H1 (cell line): ENCODE measurements around the gene NRXN2. TPM values are rescaled to one million over a fixed set of nuclear protein-coding genes. Genes with fewer than 3 reads are reported as not detected.

Experiments
- ASH2L ChIP-seq: fragments of 200-600, 300-600 bp; sonication (generic); IDR thresholded peaks from one replicate; pipeline ENCODE4 v1.7.1; 2017; ENCODE audit warnings: low read length
- CHD1 ChIP-seq: IDR thresholded peaks from 2 replicates; pipeline ENCODE4 v1.6.1; 2012; ENCODE audit warnings: low read depth, low read length, improper control_type of control experiment
- CHD2 ChIP-seq: IDR thresholded peaks from 2 replicates; pipeline ENCODE4 v1.6.1; 2012; ENCODE audit warnings: low read length, improper control_type of control experiment
- FOSL1 ChIP-seq: IDR thresholded peaks from 2 replicates; pipeline ENCODE4 v1.6.1; 2011; ENCODE audit warnings: mild to moderate bottlenecking, low read depth, low read length, moderate library complexity; ENCODE audit not compliant: insufficient read depth
- HDAC2 ChIP-seq, 2 experiments: fragments of 300-600 bp in 1 of 2; sonication (generic) in 1 of 2; IDR thresholded peaks; 2 replicates each; pipeline ENCODE4 v1.6.1; 2011 to 2012; ENCODE audit warnings: low read depth in 2 of 2, low read length in 2 of 2, mild to moderate bottlenecking in 2 of 2, moderate library complexity in 2 of 2, borderline replicate concordance in 1 of 2, inconsistent platforms in 1 of 2
- KDM1A ChIP-seq: fragments of 200-600, 300-600 bp; sonication (generic); IDR thresholded peaks from 2 replicates; pipeline ENCODE4 v1.7.1; 2016; ENCODE audit warnings: mild to moderate bottlenecking, low read length, borderline replicate concordance
- MAFK ChIP-seq: IDR thresholded peaks from 2 replicates; pipeline ENCODE4 v1.6.1; 2012; ENCODE audit warnings: low read depth, mild to moderate bottlenecking, improper control_type of control experiment, low read length
- RAD21 ChIP-seq, 2 experiments: IDR thresholded peaks in 1 of 2; conservative IDR thresholded peaks in 1 of 2; 2 replicates each; pipeline ENCODE4 v1.6.1; 2011; ENCODE audit warnings: low read depth in 2 of 2, low read length in 2 of 2, improper control_type of control experiment in 1 of 2, inconsistent platforms in 1 of 2, mild to moderate bottlenecking in 1 of 2, moderate library complexity in 1 of 2
- RBBP5 ChIP-seq: IDR thresholded peaks from 2 replicates; pipeline ENCODE4 v1.7.1; 2012; ENCODE audit warnings: low read depth, mild to moderate bottlenecking, inconsistent platforms, low read length, moderate library complexity, borderline replicate concordance
- TCF12 ChIP-seq: IDR thresholded peaks from 2 replicates; pipeline ENCODE4 v1.6.1; 2011; ENCODE audit warnings: low read depth, mild to moderate bottlenecking, low read length
- TEAD4 ChIP-seq: IDR thresholded peaks from 2 replicates; pipeline ENCODE4 v1.6.1; 2012; ENCODE audit warnings: low read depth, low read length, inconsistent platforms, mixed read lengths
- ZNF274 ChIP-seq: IDR thresholded peaks from 2 replicates; pipeline ENCODE4 v1.7.0; 2012; ENCODE audit warnings: low read length, borderline replicate concordance; ENCODE audit errors: extremely low read depth
- polyA plus RNA-seq, 7 experiments: library from polyadenylated mRNA; depleted of rRNA in 3 of 7; stranded (reverse) in 5 of 7; unstranded in 2 of 7; fragments of >200 nt in 5 of 7; fragments of 200-250 nt in 2 of 7; gene quantifications; 1 replicate in 5 of 7; 2 replicates in 1 of 7; 4 replicates in 1 of 7; pipeline versions ENCODE4 v1.2.1 to v1.2.3, GENCODE V29; 2011 to 2013; ENCODE audit warnings: missing spikeins in 2 of 7, mixed read lengths in 2 of 7
- total RNA-seq: library from RNA; stranded (reverse); fragmentation: NEBNext Ultra II Directional; extraction: Animal tissue kit (Norgen Biotek cat#: 25700); gene quantifications from 2 replicates; pipeline ENCODE4 v1.2.1, GENCODE V29; 2021
- TF ChIP-seq, protein P1 (sequence below): IDR thresholded peaks from 2 replicates; pipeline ENCODE4 v1.6.1; 2012; ENCODE audit warnings: inconsistent platforms

The NRXN2 gene
- total and polyA plus RNA-seq, 2 of the 8 experiments (the other 6 are each of a cell fraction or from before 2014, with no cell fraction given) = 1.3 to 11.5 TPM

DNA sequence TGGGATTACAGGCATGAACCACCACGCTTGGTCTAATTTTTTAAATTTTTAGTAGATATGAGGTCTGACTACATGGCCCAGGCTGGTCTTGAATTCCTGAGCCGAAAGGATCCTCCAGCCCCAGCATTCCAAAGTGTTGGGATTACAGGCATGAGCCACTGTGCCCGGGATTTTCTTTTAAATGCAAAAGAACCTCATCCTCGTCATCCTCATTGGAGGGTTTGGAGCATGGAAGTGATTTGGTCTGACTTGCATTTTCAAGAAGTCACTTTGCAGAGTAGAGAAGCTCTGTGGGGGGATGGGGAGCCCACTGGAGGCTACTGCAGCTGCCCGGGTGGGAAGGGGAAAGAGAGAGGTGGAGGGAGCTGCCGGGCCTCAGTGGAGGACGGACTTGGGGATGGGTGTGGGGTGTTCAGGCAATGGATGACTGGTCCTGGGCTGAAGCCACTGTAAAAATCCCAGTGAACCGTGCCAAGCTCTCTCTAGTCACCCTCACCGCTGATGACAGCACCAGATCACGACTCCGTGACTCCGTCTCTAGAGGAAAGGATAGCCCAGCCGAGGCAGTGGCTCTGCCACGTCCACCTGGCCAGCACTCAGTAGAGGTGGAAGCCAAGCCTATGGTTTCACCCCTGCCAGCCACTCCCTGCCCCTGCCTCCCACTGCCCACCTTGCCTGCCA lies 164.8 kb downstream of the NRXN2 start (continued):
- TF ChIP-seq FOSL1 (no peak), CHD2 (no peak), RAD21 (IDR thresholded peaks at IDR 0.05 in 1 of 2, conservative IDR thresholded peaks at IDR 0.05 in 1 of 2; ENCODE audit: low read depth in 2 of 2, low read length in 2 of 2) (no peak), HDAC2 (IDR thresholded peaks at IDR 0.05; ENCODE audit: borderline replicate concordance in 1 of 2, low read depth in 2 of 2, low read length in 2 of 2) (no peak), ASH2L (peak; percentile 51), RBBP5 (0 out of 2 replicates have a peak, but pooled peaks have one; percentile 29), ZNF274 (no peak), TEAD4 (peak; percentile 51), TCF12 (no peak), MAFK (0 out of 2 replicates have a peak, but pooled peaks have one; percentile 5), KDM1A (no peak), CHD1 (no peak)
- TF ChIP-seq, protein P1, sequence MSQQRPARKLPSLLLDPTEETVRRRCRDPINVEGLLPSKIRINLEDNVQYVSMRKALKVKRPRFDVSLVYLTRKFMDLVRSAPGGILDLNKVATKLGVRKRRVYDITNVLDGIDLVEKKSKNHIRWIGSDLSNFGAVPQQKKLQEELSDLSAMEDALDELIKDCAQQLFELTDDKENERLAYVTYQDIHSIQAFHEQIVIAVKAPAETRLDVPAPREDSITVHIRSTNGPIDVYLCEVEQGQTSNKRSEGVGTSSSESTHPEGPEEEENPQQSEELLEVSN = no peak
